HG03039 (cell line): Measurements from ENCODE around the gene ZNF385B.

Source experiments
- ATAC-seq: cut with Tn5 transposase; IDR thresholded peaks from one replicate; pipeline ENCODE4 v1.9.1; 2021; ENCODE audit warnings: mild to moderate bottlenecking, moderate library complexity; ENCODE audit not compliant: unreplicated experiment

Gene ZNF385B

DNA sequence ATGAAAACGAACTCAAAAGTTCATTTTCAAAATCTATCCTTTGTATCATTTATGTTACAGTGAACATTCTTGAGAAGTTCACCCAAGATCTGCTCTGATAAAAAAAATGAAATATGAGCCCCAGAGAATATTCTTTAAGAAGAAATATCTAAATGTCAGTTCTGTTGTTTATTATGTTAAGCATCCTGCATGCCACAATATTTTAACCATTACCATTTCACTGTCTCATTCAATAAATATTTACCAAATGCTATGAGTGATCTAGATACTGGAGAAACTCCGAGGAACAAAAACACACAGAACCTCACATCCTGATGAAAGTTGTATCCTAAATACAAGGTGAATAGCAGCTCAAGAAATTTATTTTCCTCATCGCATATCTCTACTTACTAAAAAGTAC lies 170.2 kb downstream of the ZNF385B start:
- no peak for ATAC-seq

GRCh38 chr2:179686718-179687342 lies 174.6 kb downstream of the ZNF385B start:
- ATAC-seq: no peak

GRCh38 chr2:179686069-179686468 lies 175.3 kb downstream of the ZNF385B start:
- ATAC-seq: no peak

DNA sequence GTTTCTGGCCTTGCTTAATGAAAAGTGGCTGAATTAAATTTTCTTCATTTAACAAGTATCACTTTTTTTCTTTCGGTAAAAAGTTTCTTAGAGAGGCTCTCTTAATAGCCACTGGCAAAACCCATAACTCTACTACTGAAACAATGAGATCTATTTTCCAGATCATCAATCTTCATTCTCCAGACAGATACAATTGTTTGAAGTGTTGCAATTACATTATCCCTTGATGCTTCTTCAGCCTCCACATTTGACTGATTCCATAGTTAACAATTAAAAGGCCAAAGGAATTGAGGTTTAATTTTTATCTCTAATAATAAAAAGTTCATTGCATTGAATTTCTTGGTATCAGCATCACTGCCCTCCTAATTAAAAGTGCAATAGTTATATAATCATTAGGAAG lies 176.3 kb downstream of the ZNF385B start:
- ATAC-seq: no peak

- no peak for ATAC-seq
Observed at GRCh38 chr2:179682756-179683155, 178.7 kb downstream of the ZNF385B start.

GRCh38 chr2:179677746-179678505 lies 183.5 kb downstream of the ZNF385B start:
- ATAC-seq: no peak

GRCh38 chr2:179677077-179677688 lies 184.2 kb downstream of the ZNF385B start:
- no peak for ATAC-seq

DNA sequence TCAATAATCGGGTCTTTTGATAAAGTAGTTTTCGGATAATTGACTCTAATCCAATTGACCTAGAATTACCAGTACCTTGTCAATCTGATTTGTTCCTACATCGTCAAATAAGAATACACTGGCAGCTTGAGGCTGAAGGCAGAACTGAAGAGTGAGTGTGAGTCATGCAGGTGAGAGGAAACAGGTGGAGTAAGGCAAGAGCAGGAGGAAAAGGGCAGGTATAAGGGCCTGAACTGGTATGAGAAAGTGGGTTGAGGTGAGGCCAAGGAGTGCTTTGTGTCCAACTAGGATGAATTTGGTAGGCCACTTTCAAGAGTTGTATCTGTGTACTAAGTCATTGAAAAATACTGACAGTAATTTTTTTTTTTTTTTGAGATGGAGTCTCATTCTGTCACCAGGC lies 186.0 kb downstream of the ZNF385B start:
- no peak for ATAC-seq

- ATAC-seq: no peak
Observed at GRCh38 chr2:179671043-179671981, 190.1 kb downstream of the ZNF385B start.

- no peak for ATAC-seq
Observed at GRCh38 chr2:179669196-179669595, 192.2 kb downstream of the ZNF385B start.

GRCh38 chr2:179664972-179665812 lies 196.2 kb downstream of the ZNF385B start:
- no peak for ATAC-seq

- ATAC-seq: no peak
Observed at GRCh38 chr2:179661986-179662385, 199.4 kb downstream of the ZNF385B start.

DNA sequence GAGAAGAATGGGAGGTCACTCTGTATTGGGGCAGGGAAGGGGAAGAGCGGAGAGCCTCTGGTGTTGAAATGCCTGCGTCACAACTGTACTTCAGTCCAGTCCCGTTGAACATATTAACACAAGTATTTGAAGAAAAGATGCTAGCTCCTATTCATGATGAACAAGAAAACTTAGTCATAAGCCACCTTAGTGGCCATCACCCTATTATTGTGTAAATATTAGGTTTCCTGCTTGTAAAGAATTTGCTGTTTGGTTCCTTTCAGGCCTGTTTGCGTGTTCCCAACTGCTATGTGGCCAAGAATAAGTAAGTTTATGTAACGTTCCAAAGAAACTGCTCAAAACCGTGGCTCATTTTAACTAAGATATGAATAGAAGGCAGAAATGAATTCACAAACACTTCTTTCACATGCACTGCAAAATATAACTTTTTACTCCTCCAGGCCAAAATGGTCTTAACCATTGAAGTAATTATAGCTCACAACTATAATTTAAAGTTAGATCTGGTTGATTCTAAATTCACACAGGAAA lies 204.3 kb downstream of the ZNF385B start:
- no peak for ATAC-seq

GRCh38 chr2:179655627-179656026 lies 205.8 kb downstream of the ZNF385B start:
- no peak for ATAC-seq

- no peak for ATAC-seq
Observed at GRCh38 chr2:179654806-179655205, 206.6 kb downstream of the ZNF385B start.

DNA sequence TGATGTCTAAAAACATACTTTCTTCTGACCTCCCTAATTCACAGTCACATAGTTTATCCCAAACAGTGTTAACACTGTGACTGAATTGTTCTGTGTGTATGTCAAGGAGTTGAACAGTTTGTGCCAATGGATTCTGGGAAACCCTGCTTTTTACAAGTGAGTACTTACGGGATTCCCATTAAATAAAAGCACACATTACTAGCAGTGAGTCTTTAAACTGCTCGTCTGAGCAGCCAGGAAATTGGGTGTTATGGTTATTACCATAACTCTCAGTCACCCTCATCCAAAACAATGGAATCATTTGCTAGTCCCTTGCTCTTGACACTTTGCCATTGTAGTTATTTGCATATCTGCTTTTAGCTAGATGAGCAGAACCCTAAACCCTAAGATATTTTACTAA lies 209.1 kb downstream of the ZNF385B start:
- no peak for ATAC-seq

DNA sequence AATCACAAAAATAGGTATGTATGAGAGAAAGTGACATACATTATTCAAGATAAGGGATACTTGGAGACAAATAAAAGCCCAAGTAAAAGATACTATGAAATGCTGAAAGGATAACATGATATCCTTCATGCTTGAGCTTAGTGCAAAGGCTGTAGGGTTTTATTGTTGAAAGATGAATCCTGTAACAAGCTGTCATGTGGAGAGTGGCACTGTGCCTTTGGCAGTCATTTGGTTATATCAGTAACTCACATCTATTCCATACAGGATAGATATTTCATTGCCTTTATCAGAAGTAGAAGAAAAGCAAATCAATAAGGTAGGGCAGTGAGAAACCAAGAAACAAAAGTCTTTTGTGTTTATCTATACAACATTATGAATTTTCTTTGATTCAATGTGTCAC lies 211.0 kb downstream of the ZNF385B start:
- ATAC-seq: no peak

- ATAC-seq: no peak
Observed at GRCh38 chr2:179646862-179647587, 214.4 kb downstream of the ZNF385B start.

- no peak for ATAC-seq
Observed at GRCh38 chr2:179646173-179646769, 215.1 kb downstream of the ZNF385B start.
